PC-3 (cell line): ENCODE measurements around the gene OPRL1.

ENCODE experiments used
- EZH2 ChIP-seq: fragments of 300-600 bp; sonication (generic); IDR thresholded peaks from one replicate; pipeline ENCODE4 v1.6.1; 2017; ENCODE audit warnings: antibody characterized with exemption, mild to moderate bottlenecking, low read length; ENCODE audit not compliant: unreplicated experiment
- TF ChIP-seq, protein P1 (sequence below): fragments of 300-600 bp; sonication (generic); conservative IDR thresholded peaks from 2 replicates; pipeline ENCODE4 v1.5.1; 2017; ENCODE audit warnings: antibody characterized with exemption, low read depth, mild to moderate bottlenecking, low read length

DNA sequence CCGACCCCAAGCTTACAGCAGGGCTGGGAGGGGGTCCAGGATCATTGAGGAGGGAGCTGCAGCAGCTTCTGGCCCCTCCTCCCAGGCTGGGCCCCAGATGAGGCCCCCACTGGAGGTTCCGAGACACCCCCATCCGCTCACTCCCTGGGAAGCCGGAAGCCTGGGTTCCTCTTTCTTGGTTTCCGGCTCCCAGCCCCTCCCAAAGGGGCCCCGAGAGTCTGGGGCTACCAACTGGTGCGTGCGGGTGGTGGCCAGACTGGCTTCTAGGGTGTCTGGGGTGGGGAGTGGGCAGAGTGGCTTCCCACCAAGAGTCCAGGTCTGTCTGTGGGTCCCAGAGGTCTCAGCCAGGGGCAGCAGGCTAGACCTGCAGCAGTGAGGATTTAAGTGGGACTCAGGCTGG is 2.8 kb upstream of the OPRL1 start:
- TF ChIP-seq, protein P1, sequence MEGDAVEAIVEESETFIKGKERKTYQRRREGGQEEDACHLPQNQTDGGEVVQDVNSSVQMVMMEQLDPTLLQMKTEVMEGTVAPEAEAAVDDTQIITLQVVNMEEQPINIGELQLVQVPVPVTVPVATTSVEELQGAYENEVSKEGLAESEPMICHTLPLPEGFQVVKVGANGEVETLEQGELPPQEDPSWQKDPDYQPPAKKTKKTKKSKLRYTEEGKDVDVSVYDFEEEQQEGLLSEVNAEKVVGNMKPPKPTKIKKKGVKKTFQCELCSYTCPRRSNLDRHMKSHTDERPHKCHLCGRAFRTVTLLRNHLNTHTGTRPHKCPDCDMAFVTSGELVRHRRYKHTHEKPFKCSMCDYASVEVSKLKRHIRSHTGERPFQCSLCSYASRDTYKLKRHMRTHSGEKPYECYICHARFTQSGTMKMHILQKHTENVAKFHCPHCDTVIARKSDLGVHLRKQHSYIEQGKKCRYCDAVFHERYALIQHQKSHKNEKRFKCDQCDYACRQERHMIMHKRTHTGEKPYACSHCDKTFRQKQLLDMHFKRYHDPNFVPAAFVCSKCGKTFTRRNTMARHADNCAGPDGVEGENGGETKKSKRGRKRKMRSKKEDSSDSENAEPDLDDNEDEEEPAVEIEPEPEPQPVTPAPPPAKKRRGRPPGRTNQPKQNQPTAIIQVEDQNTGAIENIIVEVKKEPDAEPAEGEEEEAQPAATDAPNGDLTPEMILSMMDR = no peak
- TF ChIP-seq EZH2 = no peak
